Lower leg skin (tissue), 4 donors: ENCODE measurements around the gene RBPJL. TPM values are rescaled to one million over a fixed set of nuclear protein-coding genes. Genes with fewer than 3 reads are reported as not detected.

Source experiments
- DNase-seq, 2 donors: peaks; one replicate each; pipeline ENCODE4 v3.0.0-alpha.2; 2019; ENCODE audit warnings: low spot score in 2 of 2
- H3K4me3 ChIP-seq: fragments of 200-600 bp; sonication (generic); 2 replicates; pipeline ENCODE4 v1.5.1; 2017; ENCODE audit warnings: mild to moderate bottlenecking, low read depth; ENCODE audit not compliant: poor library complexity, severe bottlenecking
- POLR2A ChIP-seq, 2 donors: fragments of 450-650 bp; IDR thresholded peaks; one replicate each; pipeline ENCODE4 v1.6.1; 2016 to 2017; ENCODE audit warnings: antibody characterized with exemption in 2 of 2, mild to moderate bottlenecking in 1 of 2, moderate library complexity in 1 of 2
- WGBS, 2 donors: methylation state at CpG; one replicate each; pipeline ENCODE4 v1.1.5; 2018; 5-methylcytosine and 5-hydroxymethylcytosine counted together
- intact Hi-C: fragments of 100-400 bp; cut with DNase I; formaldehyde crosslinking; loops from one replicate; pipeline ENCODE4 v1.15.0; 2023; ENCODE audit warnings: low total_unique reads
- total RNA-seq, 4 donors: library from RNA; depleted of rRNA; stranded (reverse); fragments of >200 nt; gene quantifications; one replicate each; pipeline ENCODE4 v1.1.0, GENCODE V29; 2016
- TF ChIP-seq, protein P1 (sequence below), 3 donors: fragments of 450-650 bp; IDR thresholded peaks; one replicate each; pipeline ENCODE4 v1.5.1; 2016; ENCODE audit warnings: antibody characterized with exemption in 3 of 3, mild to moderate bottlenecking in 3 of 3, moderate library complexity in 2 of 3

RBPJL gene
- total RNA-seq, 4 donors from 2014 or later: not detected

DNA sequence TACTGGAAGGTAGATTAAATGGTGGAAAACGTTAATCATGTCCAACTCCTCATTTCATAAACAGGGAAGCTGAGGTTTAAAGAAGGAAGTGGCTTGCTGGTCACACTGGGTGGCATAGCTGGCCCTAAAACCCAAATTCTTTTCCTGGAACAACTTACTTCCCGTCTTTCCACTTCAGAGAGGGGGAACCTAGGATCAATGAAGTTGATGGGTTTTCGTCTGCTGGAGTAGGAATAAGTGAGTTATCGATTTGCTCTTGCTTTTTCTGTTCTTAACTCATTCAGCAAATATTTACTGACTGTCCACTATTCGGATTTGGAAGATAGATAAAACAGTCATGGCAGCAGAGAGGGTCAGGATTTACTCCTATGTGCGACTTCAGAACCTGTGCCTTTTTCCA is 55.2 kb downstream of the RBPJL start:
- DNase-seq: no peak
- no peak overlapping the region for H3K4me3 ChIP-seq
- intact Hi-C loops: no loop called here
- 76 to 82% methylated on average over 6 of the region's 6 CpGs for WGBS, 2 donors
- TF ChIP-seq POLR2A (IDR thresholded peaks at IDR 0.05): no peak
- TF ChIP-seq, protein P1, sequence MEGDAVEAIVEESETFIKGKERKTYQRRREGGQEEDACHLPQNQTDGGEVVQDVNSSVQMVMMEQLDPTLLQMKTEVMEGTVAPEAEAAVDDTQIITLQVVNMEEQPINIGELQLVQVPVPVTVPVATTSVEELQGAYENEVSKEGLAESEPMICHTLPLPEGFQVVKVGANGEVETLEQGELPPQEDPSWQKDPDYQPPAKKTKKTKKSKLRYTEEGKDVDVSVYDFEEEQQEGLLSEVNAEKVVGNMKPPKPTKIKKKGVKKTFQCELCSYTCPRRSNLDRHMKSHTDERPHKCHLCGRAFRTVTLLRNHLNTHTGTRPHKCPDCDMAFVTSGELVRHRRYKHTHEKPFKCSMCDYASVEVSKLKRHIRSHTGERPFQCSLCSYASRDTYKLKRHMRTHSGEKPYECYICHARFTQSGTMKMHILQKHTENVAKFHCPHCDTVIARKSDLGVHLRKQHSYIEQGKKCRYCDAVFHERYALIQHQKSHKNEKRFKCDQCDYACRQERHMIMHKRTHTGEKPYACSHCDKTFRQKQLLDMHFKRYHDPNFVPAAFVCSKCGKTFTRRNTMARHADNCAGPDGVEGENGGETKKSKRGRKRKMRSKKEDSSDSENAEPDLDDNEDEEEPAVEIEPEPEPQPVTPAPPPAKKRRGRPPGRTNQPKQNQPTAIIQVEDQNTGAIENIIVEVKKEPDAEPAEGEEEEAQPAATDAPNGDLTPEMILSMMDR (IDR thresholded peaks at IDR 0.05): no peak

DNA sequence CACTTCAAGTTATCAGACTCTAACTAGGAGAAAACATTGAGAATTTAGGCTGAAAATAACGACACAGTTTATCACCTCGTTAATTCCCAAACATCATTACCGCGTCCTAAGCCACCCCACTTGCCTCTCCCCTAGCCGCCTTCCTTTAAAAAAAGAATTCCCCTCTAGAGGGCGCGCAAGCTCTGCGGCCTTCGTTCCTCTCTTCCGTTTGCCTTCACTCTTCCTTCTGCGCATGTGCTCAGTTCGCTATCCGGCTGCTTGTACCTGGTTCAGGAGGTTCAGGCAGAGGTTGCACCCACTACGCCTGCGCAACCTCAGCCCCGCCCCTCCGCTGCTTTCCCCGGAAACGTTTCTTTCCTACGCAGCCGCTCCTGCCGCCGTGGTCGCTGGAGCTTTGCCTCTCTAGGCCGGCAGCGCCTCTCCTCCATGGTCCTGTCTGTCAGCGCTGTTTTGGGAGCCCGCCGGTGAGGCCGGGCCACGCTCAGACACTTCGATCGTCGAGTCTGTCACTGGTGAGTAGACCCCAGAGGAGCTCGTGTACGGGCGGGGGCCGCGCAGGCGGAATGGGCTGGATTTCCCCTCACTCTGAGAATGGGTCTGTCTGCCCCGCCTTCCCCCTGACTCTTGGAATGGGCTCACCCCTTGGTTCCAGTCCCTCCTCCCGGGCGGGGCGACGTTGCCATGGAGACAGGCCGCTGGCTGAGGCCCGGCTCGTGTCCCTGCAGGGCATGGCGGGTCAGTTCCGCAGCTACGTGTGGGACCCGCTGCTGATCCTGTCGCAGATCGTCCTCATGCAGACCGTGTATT is 56.4 kb downstream of the RBPJL start, which contains the start of gene SYS1:
Gene SYS1 (plus strand): TSS at position 353 of the 807 bp plus-strand sequence. CDS start 376 bp downstream, at position 729.
- H3K4me3 ChIP-seq: peak within 1 kb of the TSS; percentile 48
- intact Hi-C loops: no loop called here
- TF ChIP-seq POLR2A (IDR thresholded peaks at IDR 0.05): no peak
- TF ChIP-seq, protein P1 (IDR thresholded peaks at IDR 0.05): peak in 1 of 3 donors; percentile 28
- peak; percentile 97 to 99 for DNase-seq
- WGBS, 2 donors: 0 to 1% methylated on average over 45 of the region's 55 CpGs

DNA sequence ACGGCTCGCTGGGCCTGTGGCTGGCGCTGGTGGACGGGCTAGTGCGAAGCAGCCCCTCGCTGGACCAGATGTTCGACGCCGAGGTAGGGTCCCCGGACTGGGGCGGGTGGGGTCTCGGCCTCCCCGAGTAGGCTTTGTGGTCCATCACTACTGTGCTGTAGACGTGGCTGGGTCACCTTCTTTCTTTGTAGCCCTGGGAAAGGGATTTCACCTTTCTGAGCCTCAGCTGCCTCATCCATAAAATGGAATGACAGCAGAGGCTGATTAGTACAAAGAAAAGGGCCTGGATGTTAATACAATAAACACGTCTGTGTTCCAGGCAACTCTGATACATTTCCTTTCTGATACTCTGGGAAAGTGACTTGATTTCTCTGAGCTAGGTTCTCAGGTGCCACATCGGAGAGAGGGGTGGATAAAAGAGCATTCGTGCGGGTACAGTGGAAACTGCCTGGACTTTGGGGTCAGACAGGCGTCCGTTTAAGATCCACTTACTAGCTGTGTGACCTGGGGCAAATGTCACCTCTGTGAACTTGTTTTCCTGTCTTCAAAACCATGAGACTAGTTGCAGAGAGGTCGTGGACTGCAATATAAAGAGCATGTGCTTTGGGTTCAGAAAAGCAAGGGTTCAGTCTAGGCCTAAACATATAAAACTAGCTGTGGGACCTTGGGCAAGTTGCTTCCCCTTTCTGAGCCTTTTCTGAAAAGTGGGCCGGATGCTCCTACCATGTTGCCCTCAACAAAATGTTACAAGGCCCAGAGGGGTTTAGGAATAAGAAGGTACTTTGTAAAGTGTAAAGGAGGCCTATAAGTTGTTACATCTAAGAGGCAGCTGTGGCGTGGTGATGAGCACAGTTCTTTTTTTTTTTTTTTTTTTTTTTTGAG is 57.2 kb downstream of the RBPJL start:
- 25 to 37% methylated on average over 13 to 16 of the region's 23 CpGs for WGBS, 2 donors
- TF ChIP-seq, protein P1 (IDR thresholded peaks at IDR 0.05): no peak
- TF ChIP-seq POLR2A (IDR thresholded peaks at IDR 0.05): no peak
- no peak for DNase-seq
- intact Hi-C loops: no loop called here
- H3K4me3 ChIP-seq: peak overlapping the region; percentile 48

DNA sequence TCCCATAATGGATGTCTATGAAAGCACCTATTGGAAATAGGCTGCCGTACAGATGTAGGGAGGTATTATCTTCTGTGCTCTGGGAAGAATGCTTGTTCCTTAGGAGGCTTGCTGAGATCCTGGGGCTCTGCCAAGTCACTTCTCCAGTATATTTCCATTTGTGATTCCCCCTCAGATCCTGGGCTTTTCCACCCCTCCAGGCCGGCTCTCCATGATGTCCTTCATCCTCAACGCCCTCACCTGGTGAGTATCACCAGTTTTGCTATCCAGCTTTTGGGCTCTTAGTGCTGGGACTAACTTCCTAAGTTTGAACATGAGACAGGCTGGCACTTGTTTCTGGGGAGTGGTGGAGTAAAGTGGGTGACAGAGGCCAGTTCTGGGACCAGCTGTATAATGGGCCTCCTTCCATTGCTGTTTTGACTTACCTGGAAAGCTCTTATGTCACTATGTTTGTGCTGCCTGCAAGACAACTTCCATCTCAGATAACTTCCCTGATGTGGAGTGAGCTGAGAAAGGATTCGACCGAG is 58.9 kb downstream of the RBPJL start:
- intact Hi-C loops: no loop called here

DNA sequence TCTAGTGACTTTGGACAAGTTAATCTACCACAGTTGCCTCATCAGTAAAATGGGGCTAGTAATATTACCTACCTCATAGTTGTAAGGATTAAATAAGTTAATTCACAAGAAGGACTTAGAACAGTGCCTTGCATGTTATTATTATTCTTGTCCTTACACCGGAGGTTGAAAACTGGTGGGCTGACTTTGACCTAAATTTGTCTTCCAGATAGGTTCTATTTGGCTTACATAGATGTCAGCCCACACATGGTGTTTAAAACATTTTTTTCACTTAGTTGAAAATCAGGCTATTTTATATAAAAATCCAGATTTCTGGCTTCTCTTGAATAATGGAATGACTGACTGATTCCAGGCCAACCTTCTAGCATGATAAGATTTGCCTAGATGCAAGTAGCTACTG is 59.6 kb downstream of the RBPJL start:
- WGBS, 2 donors: 83 to 91% methylated on average over 1 of the region's 1 CpG
- no peak overlapping the region for H3K4me3 ChIP-seq
- intact Hi-C loops: no loop called here
- TF ChIP-seq POLR2A (IDR thresholded peaks at IDR 0.05): no peak
- TF ChIP-seq, protein P1 (IDR thresholded peaks at IDR 0.05): no peak
- no peak for DNase-seq

More for the DNA sequence above, 58.9 kb downstream of the RBPJL start:
- 88 to 89% methylated on average over 5 of the region's 5 CpGs for WGBS, 2 donors
- TF ChIP-seq, protein P1 (IDR thresholded peaks at IDR 0.05): no peak
- no peak for TF ChIP-seq POLR2A (IDR thresholded peaks at IDR 0.05)
- no peak overlapping the region for H3K4me3 ChIP-seq
- no peak for DNase-seq
